CD4-positive, alpha-beta T cell treated with Interferon gamma for 1 hour (primary cell): Measurements from ENCODE around the gene RAP1GAP2.

Experiments used
- DNase-seq: peaks from one replicate; pipeline ENCODE4 v3.0.0-alpha.2; 2020

RAP1GAP2 gene

DNA sequence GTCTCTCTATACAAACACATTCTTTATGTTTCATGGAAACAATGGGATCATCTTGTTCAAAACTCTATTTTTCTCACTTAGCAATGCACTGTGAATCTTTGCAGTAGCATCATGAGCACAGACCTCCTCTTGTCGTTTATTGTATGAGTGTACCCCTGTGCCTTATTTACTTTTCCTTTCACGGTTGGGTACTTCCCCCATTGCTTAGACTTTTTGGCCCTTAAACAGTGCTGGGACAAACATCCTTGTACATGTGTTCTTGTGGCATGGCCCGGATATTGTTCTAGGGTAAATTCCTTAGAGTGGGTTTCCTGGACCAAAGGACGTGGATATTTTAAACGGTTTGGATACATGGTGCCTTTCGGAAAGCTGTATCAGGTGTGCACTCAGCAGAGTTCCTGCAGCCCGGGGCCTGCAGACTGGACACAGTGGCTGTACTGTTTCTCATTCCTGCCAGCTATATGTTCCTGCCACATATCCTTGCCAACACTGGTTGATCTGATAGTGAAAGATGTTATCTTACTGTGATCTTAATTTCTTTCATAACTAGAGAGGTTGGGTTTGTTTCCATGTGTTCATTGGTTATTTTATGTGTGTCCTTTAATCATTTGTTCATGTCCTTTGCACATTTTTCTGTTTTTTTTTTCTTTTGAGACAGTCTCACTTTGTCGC is 156.1 kb downstream of the RAP1GAP2 start:
- no peak for DNase-seq

DNA sequence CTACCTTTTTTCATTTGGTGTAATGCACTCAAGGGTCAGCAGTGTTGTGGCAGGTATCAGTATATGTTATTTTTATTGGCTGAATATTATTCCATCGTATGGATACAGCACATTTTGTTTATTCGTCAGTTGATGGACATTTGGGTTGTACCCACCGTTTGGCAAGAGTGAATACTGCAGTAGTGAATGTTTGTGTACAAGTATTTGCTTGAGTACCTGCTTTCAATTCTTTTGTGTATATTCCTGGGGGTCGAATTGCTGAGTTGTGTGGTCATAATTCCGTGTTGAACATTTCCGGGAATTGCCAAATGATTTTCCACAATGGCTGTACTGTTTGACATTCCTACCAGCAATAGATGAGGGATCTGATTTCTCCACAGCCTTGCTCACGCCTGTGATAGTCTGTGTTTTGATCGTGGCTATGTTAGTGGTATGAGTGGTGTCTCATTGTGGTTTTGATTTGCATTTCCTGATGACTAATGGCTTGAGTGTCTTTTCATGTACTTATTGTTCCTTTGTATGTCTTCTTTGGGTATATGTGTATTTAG is 158.7 kb downstream of the RAP1GAP2 start:
- no peak for DNase-seq

- no peak for DNase-seq
Measured at GRCh38 chr17:2955931-2956582, 159.8 kb downstream of the RAP1GAP2 start.

DNA sequence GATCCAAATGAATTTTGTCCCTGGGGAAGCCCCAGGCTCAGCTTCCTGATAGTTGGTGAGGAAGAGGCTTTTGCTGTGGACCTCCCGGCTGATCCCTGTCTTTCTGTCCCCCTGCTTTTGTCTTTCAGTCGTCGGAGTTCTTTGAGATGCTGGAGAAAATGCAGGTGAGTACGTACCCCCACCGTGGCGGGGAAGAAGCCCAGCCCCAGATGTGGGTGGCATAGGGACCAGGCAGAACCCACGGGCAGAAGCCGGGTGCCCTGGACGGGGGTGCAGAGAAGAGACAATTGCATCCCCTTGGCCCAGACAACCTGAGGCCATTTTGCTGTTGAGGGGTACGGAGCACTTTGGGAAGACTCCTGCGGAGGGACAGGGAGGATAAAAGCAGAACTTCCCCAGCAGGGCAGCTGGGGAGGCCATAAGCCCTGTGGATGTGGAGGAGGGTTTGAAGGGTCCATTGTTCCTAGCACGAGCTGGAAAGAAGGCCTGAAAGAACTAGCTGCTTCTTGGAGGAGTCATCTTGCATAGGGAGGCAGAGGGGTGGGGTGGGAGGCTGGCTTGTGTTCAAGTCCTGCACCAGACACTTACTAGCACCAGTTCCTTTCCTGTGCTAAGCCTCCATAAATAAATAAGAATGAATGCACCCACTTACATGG is 161.5 kb downstream of the RAP1GAP2 start:
- no peak for DNase-seq

- no peak for DNase-seq
Measured at GRCh38 chr17:2958706-2959222, 162.5 kb downstream of the RAP1GAP2 start.

- DNase-seq = no peak
Measured at GRCh38 chr17:2959371-2960130, 163.3 kb downstream of the RAP1GAP2 start.

DNA sequence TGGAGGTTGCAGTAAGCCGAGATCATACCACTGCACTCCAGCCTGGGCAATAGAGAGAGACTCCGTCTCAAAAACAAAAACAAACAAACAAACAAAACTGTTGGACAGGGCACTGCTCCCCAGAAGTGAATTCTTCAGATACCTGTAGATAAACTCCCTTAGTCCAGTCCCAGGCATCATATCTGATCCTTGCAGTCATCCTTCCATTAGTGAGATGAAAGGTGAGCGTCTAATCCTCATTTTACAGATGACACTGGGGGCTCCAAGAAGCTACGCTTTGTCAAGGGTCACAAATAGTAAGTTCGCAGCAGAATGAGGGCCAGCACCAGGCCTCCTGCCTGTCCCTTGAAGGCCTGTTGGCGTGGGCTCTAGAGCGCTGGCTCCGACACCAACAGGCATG is 165.2 kb downstream of the RAP1GAP2 start:
- no peak for DNase-seq

- no peak for DNase-seq
Measured at GRCh38 chr17:2962236-2962635, 166.0 kb downstream of the RAP1GAP2 start.

DNA sequence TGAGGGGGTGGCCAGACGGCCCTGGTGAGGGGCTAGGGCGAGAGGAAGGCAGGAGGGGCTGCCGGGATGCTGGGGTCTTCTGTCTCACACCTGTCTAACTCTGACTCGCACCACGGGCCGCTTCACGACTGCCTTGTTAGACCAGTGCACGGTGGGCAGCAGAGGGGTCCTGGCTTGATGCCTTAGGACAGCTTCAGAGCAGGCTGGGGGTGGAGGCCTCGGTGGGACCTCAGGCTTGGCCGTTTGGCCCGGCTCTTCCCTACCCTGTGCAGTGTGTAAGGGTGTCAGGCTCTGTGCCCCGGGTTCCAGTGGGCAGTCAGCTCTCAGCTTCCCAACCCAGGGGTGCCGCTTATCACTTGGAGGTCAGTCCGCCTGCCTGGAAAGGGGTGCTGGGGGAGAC is 166.5 kb downstream of the RAP1GAP2 start:
- no peak for DNase-seq

GRCh38 chr17:2963332-2964027 is 167.2 kb downstream of the RAP1GAP2 start:
- no peak for DNase-seq

DNA sequence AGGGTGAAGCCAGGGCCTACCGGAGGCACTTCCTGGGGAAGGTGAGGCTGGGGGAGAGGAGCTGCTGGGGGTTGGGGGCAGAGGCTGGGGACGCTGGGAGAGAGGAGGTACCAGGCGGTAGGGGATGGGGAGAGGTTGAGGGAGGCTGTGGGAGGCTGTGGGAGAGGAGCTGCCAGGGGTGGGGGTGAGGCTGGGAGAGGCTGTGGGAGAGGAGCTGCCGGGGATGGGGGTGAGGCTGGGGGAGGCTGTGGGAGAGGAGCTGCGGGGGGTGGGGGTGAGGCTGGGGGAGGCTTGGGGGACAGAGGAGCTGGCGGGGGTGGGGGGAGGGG is 167.8 kb downstream of the RAP1GAP2 start:
- DNase-seq = no peak

- DNase-seq = no peak
Measured at GRCh38 chr17:2964370-2964769, 168.1 kb downstream of the RAP1GAP2 start.

GRCh38 chr17:2964831-2965230 is 168.6 kb downstream of the RAP1GAP2 start:
- no peak for DNase-seq

DNA sequence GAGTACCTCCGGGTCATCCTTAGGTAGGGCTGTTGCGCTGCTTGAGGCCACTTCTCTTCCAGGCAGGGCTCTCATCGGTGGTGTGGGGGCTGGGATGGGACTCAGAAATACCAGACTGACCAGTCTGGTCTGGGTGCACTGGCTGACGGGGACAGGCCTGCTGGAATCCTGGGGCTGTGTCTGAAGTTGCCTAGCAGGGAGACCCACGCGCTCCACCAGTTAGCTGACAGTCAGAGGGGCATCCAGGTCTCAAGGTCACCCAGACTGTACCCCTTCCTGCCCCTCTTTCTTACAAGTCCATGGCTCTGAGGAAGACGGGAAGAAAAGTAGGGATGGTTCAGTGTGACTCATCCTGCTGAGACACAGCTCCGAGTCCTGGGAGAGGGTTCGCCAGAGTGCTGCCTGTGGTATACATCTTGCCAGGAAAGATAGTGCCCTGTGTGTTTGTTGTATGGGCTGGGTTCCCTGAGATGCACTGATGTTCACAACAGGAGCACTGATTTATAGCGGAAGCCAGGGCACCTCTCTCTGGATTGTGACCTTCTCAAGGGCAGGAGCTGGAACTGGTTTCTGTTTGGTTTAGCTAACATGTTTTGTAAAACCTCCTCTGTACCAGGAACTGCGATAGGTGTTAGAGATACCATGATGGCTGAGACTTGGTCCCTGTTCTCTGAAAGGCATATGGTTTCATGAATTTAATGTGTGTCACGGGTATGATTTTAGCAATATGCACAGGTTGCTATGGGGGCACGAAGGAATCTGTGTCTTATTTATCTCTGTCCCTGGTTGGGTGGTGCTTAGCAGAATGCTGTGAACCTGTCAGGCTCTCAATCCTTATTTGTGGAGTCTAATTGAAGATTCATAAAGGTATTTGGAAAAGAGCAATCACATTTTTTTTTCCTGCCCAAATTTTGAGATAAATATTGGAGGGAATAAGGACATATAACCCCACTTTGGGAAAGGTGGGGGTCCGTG is 169.7 kb downstream of the RAP1GAP2 start:
- DNase-seq = no peak

- DNase-seq = no peak
Measured at GRCh38 chr17:2967515-2967914, 171.3 kb downstream of the RAP1GAP2 start.

GRCh38 chr17:2971851-2972250 is 175.6 kb downstream of the RAP1GAP2 start:
- DNase-seq = no peak

DNA sequence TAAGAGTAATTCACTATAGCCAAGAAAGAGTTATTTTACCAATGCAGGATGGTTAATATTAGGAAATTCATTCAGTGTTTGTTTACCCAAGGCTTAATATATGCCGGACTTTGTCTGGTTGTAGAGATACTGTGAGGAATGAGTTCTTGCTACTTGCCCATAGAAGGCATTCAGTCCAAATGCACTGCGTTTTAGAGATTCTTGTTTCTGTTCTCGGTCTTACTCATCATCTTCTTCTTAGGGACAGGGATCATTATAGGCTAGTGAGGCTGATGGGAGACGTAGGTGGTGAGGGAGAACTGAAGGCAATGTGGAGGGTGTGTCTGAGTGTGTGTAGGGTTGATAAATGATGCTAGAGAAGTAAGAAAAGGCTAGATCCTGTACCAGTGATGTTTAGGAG is 176.5 kb downstream of the RAP1GAP2 start:
- no peak for DNase-seq

DNA sequence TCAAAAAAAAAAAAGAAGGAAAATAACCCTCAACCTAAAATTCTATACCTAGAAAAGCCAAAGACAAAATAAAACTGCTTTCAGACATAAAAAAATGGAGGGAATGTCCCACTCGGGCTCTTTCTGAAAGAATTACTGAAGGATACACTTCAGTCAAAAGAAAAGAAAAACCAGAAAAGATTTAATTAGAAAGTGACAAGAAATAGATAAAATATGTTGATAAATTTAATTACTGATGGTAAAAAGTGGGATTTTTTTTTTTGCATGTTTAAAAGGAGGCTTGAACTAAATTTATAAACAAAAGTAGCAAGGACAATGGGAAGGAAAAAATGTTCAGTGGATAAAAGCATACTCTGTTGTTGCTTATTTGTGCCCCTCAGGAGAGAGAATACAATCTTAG is 178.1 kb downstream of the RAP1GAP2 start:
- DNase-seq = no peak

DNA sequence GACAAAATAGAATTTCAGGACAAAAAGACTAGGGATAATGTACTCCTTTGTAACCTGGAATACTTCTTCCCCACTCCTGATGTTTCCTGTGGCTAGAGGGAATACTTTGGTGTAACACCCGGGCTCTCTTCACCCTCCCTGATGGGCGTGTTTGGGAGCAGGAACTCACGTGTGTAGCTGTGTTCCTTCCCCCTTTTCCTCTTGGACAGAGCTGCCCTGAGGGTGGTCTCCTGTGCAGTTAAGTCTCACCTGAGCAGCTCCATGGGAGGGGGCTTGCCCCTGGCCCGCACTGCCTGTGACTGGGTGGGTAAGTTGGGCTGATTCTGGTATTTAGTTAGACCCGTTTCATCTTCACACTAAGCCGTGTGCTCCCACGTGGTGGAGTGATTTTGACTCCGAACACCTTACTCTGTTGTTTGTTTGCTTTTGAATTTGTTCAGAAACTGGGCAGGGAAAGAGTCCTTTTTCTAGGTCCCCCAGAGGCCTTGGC is 179.3 kb downstream of the RAP1GAP2 start:
- no peak for DNase-seq

- DNase-seq = no peak
Measured at GRCh38 chr17:2977157-2977556, 180.9 kb downstream of the RAP1GAP2 start.

GRCh38 chr17:2978116-2978515 is 181.9 kb downstream of the RAP1GAP2 start:
- DNase-seq = no peak
